GM18505 (cell line): ENCODE measurements around the gene SCD.

ENCODE experiments used
- ATAC-seq: cut with Tn5 transposase; IDR thresholded peaks from one replicate; pipeline ENCODE4 v1.9.1; 2021; ENCODE audit not compliant: unreplicated experiment
- POLR2A ChIP-seq: IDR thresholded peaks from 4 replicates; pipeline ENCODE4 v1.6.1; 2011; ENCODE audit warnings: borderline replicate concordance; ENCODE audit not compliant: insufficient read depth, insufficient read length; ENCODE audit errors: extremely low read depth

SCD gene

GRCh38 chr10:100380400-100380799, 33.4 kb downstream of the SCD start:
- ATAC-seq, result no peak
- TF ChIP-seq POLR2A, result no peak

- ATAC-seq, result no peak
Observed at GRCh38 chr10:100382553-100382952, 35.5 kb downstream of the SCD start.

GRCh38 chr10:100383251-100383650, 36.2 kb downstream of the SCD start:
- no peak for ATAC-seq
- TF ChIP-seq POLR2A, result no peak

More at GRCh38 chr10:100382553-100382952, 35.5 kb downstream of the SCD start:
- TF ChIP-seq POLR2A, result no peak

- no peak for ATAC-seq
- TF ChIP-seq POLR2A, result no peak
Observed at GRCh38 chr10:100391163-100392002, 44.4 kb downstream of the SCD start.

- ATAC-seq, result no peak
Observed at GRCh38 chr10:100392686-100393003, 45.6 kb downstream of the SCD start.

GRCh38 chr10:100395626-100396025, 48.6 kb downstream of the SCD start:
- ATAC-seq, result no peak
- TF ChIP-seq POLR2A, result no peak

More at GRCh38 chr10:100392686-100393003, 45.6 kb downstream of the SCD start:
- no peak for TF ChIP-seq POLR2A

- ATAC-seq, result no peak
Observed at GRCh38 chr10:100396605-100397004, 49.6 kb downstream of the SCD start.

GRCh38 chr10:100401631-100402328, 54.7 kb downstream of the SCD start:
- ATAC-seq, result no peak
- TF ChIP-seq POLR2A, result no peak

More at GRCh38 chr10:100396605-100397004, 49.6 kb downstream of the SCD start:
- TF ChIP-seq POLR2A, result no peak

GRCh38 chr10:100403734-100404133, 56.7 kb downstream of the SCD start:
- no peak for TF ChIP-seq POLR2A
- no peak for ATAC-seq

GRCh38 chr10:100413173-100413572, 66.1 kb downstream of the SCD start:
- ATAC-seq, result no peak
- TF ChIP-seq POLR2A, result no peak
